Measurements from ENCODE around the gene TNFRSF1B. TPM values are rescaled to one million over a fixed set of nuclear protein-coding genes. Genes with fewer than 3 reads are reported as not detected.

TNFRSF1B gene
- total and polyA plus RNA-seq, 9 of the 15 experiments (the other 6 are each of a cell fraction or from before 2014, with no cell fraction given) = 8.8 to 91.3 (median 36.0) TPM

DNA sequence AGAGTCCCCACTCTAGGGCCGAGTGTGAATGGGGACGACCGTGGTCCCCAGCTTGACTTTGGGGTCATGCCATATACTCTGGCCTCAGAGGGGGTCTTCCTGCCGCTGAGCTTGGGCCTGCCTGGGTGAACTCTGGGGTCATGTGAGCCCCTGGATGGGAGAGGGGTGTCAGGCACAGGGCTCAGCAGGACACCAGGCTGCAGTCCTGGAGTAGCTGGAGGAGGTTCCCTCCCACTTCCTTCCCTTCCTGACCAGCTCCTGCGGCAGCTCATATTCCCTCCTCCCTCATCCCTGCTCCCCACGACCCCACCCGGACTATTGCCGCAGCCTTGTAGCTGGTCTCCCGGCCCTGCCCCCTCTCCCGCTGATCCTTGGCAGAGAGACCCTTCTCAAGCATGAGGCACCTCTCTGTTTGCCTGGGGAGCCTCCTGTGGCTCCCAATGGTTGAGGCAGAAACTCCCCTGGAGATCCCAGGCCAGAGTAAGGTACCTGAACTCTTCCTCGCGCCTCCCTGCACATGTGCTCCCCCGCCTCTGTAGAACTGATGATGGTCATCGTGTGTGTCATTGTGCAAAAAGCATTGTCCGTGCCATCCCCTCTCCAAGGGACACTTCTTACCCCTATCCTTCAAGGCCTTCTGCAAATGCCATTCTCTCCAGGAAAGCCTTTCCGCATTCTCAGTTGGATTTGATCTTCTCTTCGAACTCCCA lies 1.8 kb downstream of the TNFRSF1B start (continued):
- TF ChIP-seq MNT (conservative IDR thresholded peaks at IDR 0.05) (no peak), ZNF609 (CRISPR knock-in tag; IDR thresholded peaks at IDR 0.05; ENCODE audit: borderline replicate concordance) (0 out of 2 replicates have a peak, but pooled peaks have one; percentile 34), E2F3 (CRISPR knock-in tag; IDR thresholded peaks at IDR 0.05) (no peak), NBN (IDR thresholded peaks at IDR 0.05; ENCODE audit: low read depth) (no peak), HDGF (IDR thresholded peaks at IDR 0.05) (0 out of 2 replicates have a peak, but pooled peaks have one; percentile 19), ETV6 (IDR thresholded peaks at IDR 0.05; ENCODE audit: borderline replicate concordance in 1 of 2, low read depth in 2 of 2, low read length in 1 of 2) (no peak), ETV6 (CRISPR knock-in tag; IDR thresholded peaks at IDR 0.05; ENCODE audit: borderline replicate concordance) (no peak), ETV5 (CRISPR knock-in tag; IDR thresholded peaks at IDR 0.05; ENCODE audit: low read depth) (no peak)
- TF ChIP-seq, protein P1, sequence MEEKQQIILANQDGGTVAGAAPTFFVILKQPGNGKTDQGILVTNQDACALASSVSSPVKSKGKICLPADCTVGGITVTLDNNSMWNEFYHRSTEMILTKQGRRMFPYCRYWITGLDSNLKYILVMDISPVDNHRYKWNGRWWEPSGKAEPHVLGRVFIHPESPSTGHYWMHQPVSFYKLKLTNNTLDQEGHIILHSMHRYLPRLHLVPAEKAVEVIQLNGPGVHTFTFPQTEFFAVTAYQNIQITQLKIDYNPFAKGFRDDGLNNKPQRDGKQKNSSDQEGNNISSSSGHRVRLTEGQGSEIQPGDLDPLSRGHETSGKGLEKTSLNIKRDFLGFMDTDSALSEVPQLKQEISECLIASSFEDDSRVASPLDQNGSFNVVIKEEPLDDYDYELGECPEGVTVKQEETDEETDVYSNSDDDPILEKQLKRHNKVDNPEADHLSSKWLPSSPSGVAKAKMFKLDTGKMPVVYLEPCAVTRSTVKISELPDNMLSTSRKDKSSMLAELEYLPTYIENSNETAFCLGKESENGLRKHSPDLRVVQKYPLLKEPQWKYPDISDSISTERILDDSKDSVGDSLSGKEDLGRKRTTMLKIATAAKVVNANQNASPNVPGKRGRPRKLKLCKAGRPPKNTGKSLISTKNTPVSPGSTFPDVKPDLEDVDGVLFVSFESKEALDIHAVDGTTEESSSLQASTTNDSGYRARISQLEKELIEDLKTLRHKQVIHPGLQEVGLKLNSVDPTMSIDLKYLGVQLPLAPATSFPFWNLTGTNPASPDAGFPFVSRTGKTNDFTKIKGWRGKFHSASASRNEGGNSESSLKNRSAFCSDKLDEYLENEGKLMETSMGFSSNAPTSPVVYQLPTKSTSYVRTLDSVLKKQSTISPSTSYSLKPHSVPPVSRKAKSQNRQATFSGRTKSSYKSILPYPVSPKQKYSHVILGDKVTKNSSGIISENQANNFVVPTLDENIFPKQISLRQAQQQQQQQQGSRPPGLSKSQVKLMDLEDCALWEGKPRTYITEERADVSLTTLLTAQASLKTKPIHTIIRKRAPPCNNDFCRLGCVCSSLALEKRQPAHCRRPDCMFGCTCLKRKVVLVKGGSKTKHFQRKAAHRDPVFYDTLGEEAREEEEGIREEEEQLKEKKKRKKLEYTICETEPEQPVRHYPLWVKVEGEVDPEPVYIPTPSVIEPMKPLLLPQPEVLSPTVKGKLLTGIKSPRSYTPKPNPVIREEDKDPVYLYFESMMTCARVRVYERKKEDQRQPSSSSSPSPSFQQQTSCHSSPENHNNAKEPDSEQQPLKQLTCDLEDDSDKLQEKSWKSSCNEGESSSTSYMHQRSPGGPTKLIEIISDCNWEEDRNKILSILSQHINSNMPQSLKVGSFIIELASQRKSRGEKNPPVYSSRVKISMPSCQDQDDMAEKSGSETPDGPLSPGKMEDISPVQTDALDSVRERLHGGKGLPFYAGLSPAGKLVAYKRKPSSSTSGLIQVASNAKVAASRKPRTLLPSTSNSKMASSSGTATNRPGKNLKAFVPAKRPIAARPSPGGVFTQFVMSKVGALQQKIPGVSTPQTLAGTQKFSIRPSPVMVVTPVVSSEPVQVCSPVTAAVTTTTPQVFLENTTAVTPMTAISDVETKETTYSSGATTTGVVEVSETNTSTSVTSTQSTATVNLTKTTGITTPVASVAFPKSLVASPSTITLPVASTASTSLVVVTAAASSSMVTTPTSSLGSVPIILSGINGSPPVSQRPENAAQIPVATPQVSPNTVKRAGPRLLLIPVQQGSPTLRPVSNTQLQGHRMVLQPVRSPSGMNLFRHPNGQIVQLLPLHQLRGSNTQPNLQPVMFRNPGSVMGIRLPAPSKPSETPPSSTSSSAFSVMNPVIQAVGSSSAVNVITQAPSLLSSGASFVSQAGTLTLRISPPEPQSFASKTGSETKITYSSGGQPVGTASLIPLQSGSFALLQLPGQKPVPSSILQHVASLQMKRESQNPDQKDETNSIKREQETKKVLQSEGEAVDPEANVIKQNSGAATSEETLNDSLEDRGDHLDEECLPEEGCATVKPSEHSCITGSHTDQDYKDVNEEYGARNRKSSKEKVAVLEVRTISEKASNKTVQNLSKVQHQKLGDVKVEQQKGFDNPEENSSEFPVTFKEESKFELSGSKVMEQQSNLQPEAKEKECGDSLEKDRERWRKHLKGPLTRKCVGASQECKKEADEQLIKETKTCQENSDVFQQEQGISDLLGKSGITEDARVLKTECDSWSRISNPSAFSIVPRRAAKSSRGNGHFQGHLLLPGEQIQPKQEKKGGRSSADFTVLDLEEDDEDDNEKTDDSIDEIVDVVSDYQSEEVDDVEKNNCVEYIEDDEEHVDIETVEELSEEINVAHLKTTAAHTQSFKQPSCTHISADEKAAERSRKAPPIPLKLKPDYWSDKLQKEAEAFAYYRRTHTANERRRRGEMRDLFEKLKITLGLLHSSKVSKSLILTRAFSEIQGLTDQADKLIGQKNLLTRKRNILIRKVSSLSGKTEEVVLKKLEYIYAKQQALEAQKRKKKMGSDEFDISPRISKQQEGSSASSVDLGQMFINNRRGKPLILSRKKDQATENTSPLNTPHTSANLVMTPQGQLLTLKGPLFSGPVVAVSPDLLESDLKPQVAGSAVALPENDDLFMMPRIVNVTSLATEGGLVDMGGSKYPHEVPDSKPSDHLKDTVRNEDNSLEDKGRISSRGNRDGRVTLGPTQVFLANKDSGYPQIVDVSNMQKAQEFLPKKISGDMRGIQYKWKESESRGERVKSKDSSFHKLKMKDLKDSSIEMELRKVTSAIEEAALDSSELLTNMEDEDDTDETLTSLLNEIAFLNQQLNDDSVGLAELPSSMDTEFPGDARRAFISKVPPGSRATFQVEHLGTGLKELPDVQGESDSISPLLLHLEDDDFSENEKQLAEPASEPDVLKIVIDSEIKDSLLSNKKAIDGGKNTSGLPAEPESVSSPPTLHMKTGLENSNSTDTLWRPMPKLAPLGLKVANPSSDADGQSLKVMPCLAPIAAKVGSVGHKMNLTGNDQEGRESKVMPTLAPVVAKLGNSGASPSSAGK (IDR thresholded peaks at IDR 0.05) = peak; percentile 71; the same call in 1 of the 2 replicates
